H1 (cell line): ENCODE data around the gene PEX6. TPM values are rescaled to one million over a fixed set of nuclear protein-coding genes. Genes with fewer than 3 reads are reported as not detected.

ENCODE experiments used
- CTCF ChIA-PET: fragments of 300-600 bp; sonication (Branson Sonifier 250); formaldehyde crosslinking; loops from one replicate; lab custom pipeline; 2021; ENCODE audit not compliant: partially characterized antibody; lab: Charles Lee
- POLR2A ChIA-PET: fragments of 300-600 bp; sonication (Branson Sonifier 250); formaldehyde crosslinking; loops from one replicate; lab custom pipeline; 2021; ENCODE audit warnings: inconsistent platforms; ENCODE audit not compliant: partially characterized antibody; lab: Charles Lee
- DNase-seq, 2 experiments: peaks; one replicate each; pipeline versions ENCODE4 v3.0.0 to v3.0.0-alpha.2; 2010 to 2022; ENCODE audit warnings: low spot score in 2 of 2, low read depth in 1 of 2, mixed read lengths in 1 of 2
- FAIRE-seq: peaks from 2 replicates; lab custom pipeline; 2011; peaks lifted over from hg19 to GRCh38; lab: Jason Lieb, UNC
- H2AFZ ChIP-seq: 2 replicates; pipeline ENCODE4 v1.8.1; 2012; ENCODE audit warnings: low read length, inconsistent platforms
- H2AK5ac ChIP-seq: 2 replicates; pipeline ENCODE4 v1.6.1; 2013; ENCODE audit warnings: low read depth, low read length
- H2BK120ac ChIP-seq: replicated peaks from 2 replicates; pipeline ENCODE3; 2013; ENCODE audit warnings: low read depth, low read length, inconsistent platforms
- H2BK12ac ChIP-seq: 2 replicates; pipeline ENCODE4 v1.6.1; 2013; ENCODE audit warnings: low read depth, low read length
- H2BK15ac ChIP-seq: 2 replicates; pipeline ENCODE4 v1.6.1; 2013; ENCODE audit warnings: low read length
- H2BK20ac ChIP-seq: 2 replicates; pipeline ENCODE4 v1.6.1; 2013; ENCODE audit warnings: low read length
- H2BK5ac ChIP-seq: 2 replicates; pipeline ENCODE4 v1.6.1; 2013; ENCODE audit warnings: low read depth, low read length
- H3K14ac ChIP-seq: 2 replicates; pipeline ENCODE4 v1.6.1; 2013; ENCODE audit warnings: inconsistent platforms; ENCODE audit not compliant: insufficient read length
- H3K18ac ChIP-seq: 2 replicates; pipeline ENCODE4 v1.6.1; 2013; ENCODE audit warnings: low read length; ENCODE audit errors: extremely low read depth
- H3K23ac ChIP-seq: 2 replicates; pipeline ENCODE4 v1.6.1; 2013; ENCODE audit warnings: inconsistent platforms; ENCODE audit not compliant: insufficient read length
- H3K23me2 ChIP-seq: 2 replicates; pipeline ENCODE4 v1.6.1; 2013; ENCODE audit warnings: low read depth, low read length
- H3K27ac ChIP-seq: 2 replicates; pipeline ENCODE4 v1.6.1; 2011; ENCODE audit warnings: low read depth, low read length, inconsistent platforms
- H3K27me3 ChIP-seq, 4 experiments: replicated peaks in 1 of 4; 1 replicate in 1 of 4; 2 replicates in 3 of 4; pipeline versions ENCODE4 v1.6.1 to v1.8.1; 2011 to 2013; ENCODE audit warnings: low read length in 3 of 4, mild to moderate bottlenecking in 3 of 4, inconsistent platforms in 2 of 4, mixed read lengths in 2 of 4, moderate library complexity in 1 of 4; ENCODE audit not compliant: control insufficient read depth in 3 of 4, insufficient read depth in 3 of 4; ENCODE audit errors: extremely low read depth in 1 of 4
- H3K36me3 ChIP-seq, 4 experiments: 2 replicates each; pipeline versions ENCODE4 v1.6.1 to v1.8.1; 2011 to 2013; ENCODE audit warnings: mild to moderate bottlenecking in 4 of 4, low read length in 3 of 4, moderate library complexity in 2 of 4, control low read depth in 1 of 4, inconsistent platforms in 1 of 4; ENCODE audit not compliant: insufficient read depth in 4 of 4, control insufficient read depth in 2 of 4
- H3K4ac ChIP-seq: replicated peaks from 2 replicates; pipeline ENCODE3; 2013; ENCODE audit warnings: low read length, low read depth, mixed read lengths, inconsistent platforms; ENCODE audit not compliant: insufficient read length
- H3K4me1 ChIP-seq, 4 experiments: replicated peaks in 1 of 4; 1 replicate in 1 of 4; 2 replicates in 3 of 4; pipeline versions ENCODE4 v1.6.1 to v1.8.1; 2011 to 2013; ENCODE audit warnings: low read length in 3 of 4, inconsistent platforms in 2 of 4, mixed read lengths in 1 of 4; ENCODE audit not compliant: insufficient read depth in 4 of 4, control insufficient read depth in 3 of 4
- H3K4me2 ChIP-seq, 2 experiments: 2 replicates each; pipeline versions ENCODE4 v1.6.1 to v1.8.1; 2011 to 2013; ENCODE audit warnings: low read depth in 2 of 2, low read length in 2 of 2, control low read depth in 1 of 2, inconsistent platforms in 1 of 2, mild to moderate bottlenecking in 1 of 2; ENCODE audit not compliant: insufficient read depth in 1 of 2
- H3K4me3 ChIP-seq, 4 experiments: fragments of 200-600, 300-600 bp in 1 of 4; sonication (generic), shearing (Covaris generic), sonication (Bioruptor Twin) in 1 of 4; 2 replicates each; pipeline versions ENCODE4 v1.5.1 to v1.8.1; 2011 to 2016; ENCODE audit warnings: low read length in 4 of 4, low read depth in 3 of 4, control low read depth in 2 of 4, inconsistent platforms in 2 of 4, mild to moderate bottlenecking in 2 of 4, mixed read lengths in 1 of 4, moderate library complexity in 1 of 4; ENCODE audit not compliant: insufficient read depth in 2 of 4; ENCODE audit errors: extremely low read depth in 1 of 4
- H3K56ac ChIP-seq: replicated peaks from 2 replicates; pipeline ENCODE3; 2013; ENCODE audit warnings: low read depth, mild to moderate bottlenecking, mixed read lengths, low read length, inconsistent platforms; ENCODE audit not compliant: insufficient read length
- H3K79me1 ChIP-seq: 2 replicates; pipeline ENCODE4 v1.6.1; 2013; ENCODE audit warnings: low read depth, low read length, control low read depth
- H3K79me2 ChIP-seq, 2 experiments: 2 replicates each; pipeline versions ENCODE4 v1.6.1 to v1.8.1; 2012 to 2013; ENCODE audit warnings: low read length in 2 of 2, mild to moderate bottlenecking in 2 of 2, inconsistent platforms in 1 of 2; ENCODE audit not compliant: insufficient read depth in 2 of 2, control insufficient read depth in 1 of 2
- H3K9ac ChIP-seq, 4 experiments: replicated peaks in 1 of 4; 1 replicate in 1 of 4; 2 replicates in 3 of 4; pipeline versions ENCODE4 v1.6.1 to v1.8.1; 2011 to 2013; ENCODE audit warnings: low read depth in 3 of 4, low read length in 3 of 4, control low read depth in 2 of 4, mild to moderate bottlenecking in 2 of 4, moderate library complexity in 2 of 4, inconsistent platforms in 1 of 4; ENCODE audit errors: extremely low read depth in 1 of 4
- H3K9me3 ChIP-seq, 2 experiments: 2 replicates each; pipeline versions ENCODE4 v1.6.1 to v1.8.1; 2012 to 2013; ENCODE audit warnings: mild to moderate bottlenecking in 2 of 2, moderate library complexity in 2 of 2, control low read depth in 1 of 2, inconsistent platforms in 1 of 2, low read depth in 1 of 2, low read length in 1 of 2, mixed read lengths in 1 of 2; ENCODE audit not compliant: insufficient read depth in 2 of 2
- H4K20me1 ChIP-seq, 2 experiments: replicated peaks in 1 of 2; 2 replicates each; pipeline versions ENCODE3 to v1.8.1; 2011 to 2013; ENCODE audit warnings: inconsistent platforms in 2 of 2, low read length in 2 of 2, mild to moderate bottlenecking in 1 of 2; ENCODE audit not compliant: insufficient read depth in 2 of 2, control insufficient read depth in 1 of 2
- H4K5ac ChIP-seq: 2 replicates; pipeline ENCODE4 v1.6.1; 2013; ENCODE audit warnings: low read length, low read depth, mixed read lengths, inconsistent platforms; ENCODE audit not compliant: insufficient read length
- H4K8ac ChIP-seq: 2 replicates; pipeline ENCODE4 v1.8.0; 2013; ENCODE audit warnings: mild to moderate bottlenecking, moderate library complexity, low read length, inconsistent platforms; ENCODE audit not compliant: insufficient read depth; ENCODE audit errors: extremely low read depth
- H4K91ac ChIP-seq: replicated peaks from 2 replicates; pipeline ENCODE3; 2013; ENCODE audit warnings: low read length, mixed read lengths, inconsistent platforms; ENCODE audit not compliant: insufficient read length
- BACH1 ChIP-seq: IDR thresholded peaks from 2 replicates; pipeline ENCODE4 v1.6.1; 2012; ENCODE audit warnings: low read length, improper control_type of control experiment
- CBX5 ChIP-seq: fragments of 300-800, 300-1000 bp; sonication (generic); IDR thresholded peaks from 2 replicates; pipeline ENCODE4 v1.7.1; 2016; ENCODE audit warnings: antibody characterized with exemption, low read length, low read depth
- CTBP2 ChIP-seq: IDR thresholded peaks from 2 replicates; pipeline ENCODE4 v1.7.0; 2011; ENCODE audit warnings: borderline replicate concordance, mild to moderate bottlenecking, moderate library complexity, mixed read lengths, low read length; ENCODE audit not compliant: insufficient read depth, insufficient read length
- NRF1 ChIP-seq: IDR thresholded peaks from 2 replicates; pipeline ENCODE4 v1.6.1; 2011; ENCODE audit warnings: mild to moderate bottlenecking, low read depth, low read length, improper control_type of control experiment
- POLR2AphosphoS5 ChIP-seq: IDR thresholded peaks from 2 replicates; pipeline ENCODE4 v1.6.1; 2011; ENCODE audit warnings: low read depth, low read length
- POU5F1 ChIP-seq: IDR thresholded peaks from 2 replicates; pipeline ENCODE4 v1.6.1; 2011; ENCODE audit warnings: low read depth, mild to moderate bottlenecking, low read length, moderate library complexity
- RAD21 ChIP-seq, 2 experiments: IDR thresholded peaks in 1 of 2; conservative IDR thresholded peaks in 1 of 2; 2 replicates each; pipeline ENCODE4 v1.6.1; 2011; ENCODE audit warnings: low read depth in 2 of 2, low read length in 2 of 2, improper control_type of control experiment in 1 of 2, inconsistent platforms in 1 of 2, mild to moderate bottlenecking in 1 of 2, moderate library complexity in 1 of 2
- SIN3A ChIP-seq, 2 experiments: IDR thresholded peaks in 1 of 2; conservative IDR thresholded peaks in 1 of 2; 2 replicates each; pipeline ENCODE4 v1.6.1; 2011 to 2012; ENCODE audit warnings: low read length in 2 of 2, improper control_type of control experiment in 1 of 2, low read depth in 1 of 2, mild to moderate bottlenecking in 1 of 2
- SIRT6 ChIP-seq: IDR thresholded peaks from one replicate; pipeline ENCODE4 v1.7.1; 2012; ENCODE audit warnings: low read length, inconsistent platforms
- TAF1 ChIP-seq: IDR thresholded peaks from 2 replicates; pipeline ENCODE4 v1.6.1; 2011; ENCODE audit warnings: mild to moderate bottlenecking, low read depth, low read length
- ZNF274 ChIP-seq: IDR thresholded peaks from 2 replicates; pipeline ENCODE4 v1.7.0; 2012; ENCODE audit warnings: low read length, borderline replicate concordance; ENCODE audit errors: extremely low read depth
- WGBS, 2 experiments: shearing (Covaris generic) in 1 of 2; methylation state at CpG; one replicate each; pipeline versions ENCODE4 v1.1.6 to v1.1.7; 2013 to 2015; ENCODE audit warnings: low lambda C conversion rate in 2 of 2, mixed read lengths in 2 of 2, inconsistent platforms in 1 of 2, low coverage in 1 of 2, missing lambda C conversion rate in 1 of 2; ENCODE audit not compliant: insufficient replicate concordance in 2 of 2, insufficient coverage in 1 of 2, insufficient read length in 1 of 2; ENCODE audit errors: extremely low coverage in 1 of 2, missing lambda C conversion rate in 1 of 2; 5-methylcytosine and 5-hydroxymethylcytosine counted together
- polyA plus RNA-seq, 7 experiments: library from polyadenylated mRNA; depleted of rRNA in 3 of 7; stranded (reverse) in 5 of 7; unstranded in 2 of 7; fragments of >200 nt in 5 of 7; fragments of 200-250 nt in 2 of 7; gene quantifications; 1 replicate in 5 of 7; 2 replicates in 1 of 7; 4 replicates in 1 of 7; pipeline versions ENCODE4 v1.2.1 to v1.2.3, GENCODE V29; 2011 to 2013; ENCODE audit warnings: missing spikeins in 2 of 7, mixed read lengths in 2 of 7
- total RNA-seq: library from RNA; stranded (reverse); fragmentation: NEBNext Ultra II Directional; extraction: Animal tissue kit (Norgen Biotek cat#: 25700); gene quantifications from 2 replicates; pipeline ENCODE4 v1.2.1, GENCODE V29; 2021

PEX6 gene
- total and polyA plus RNA-seq, 2 of the 8 experiments (the other 6 are each of a cell fraction or from before 2014, with no cell fraction given) = 6.4 to 12.5 TPM

DNA sequence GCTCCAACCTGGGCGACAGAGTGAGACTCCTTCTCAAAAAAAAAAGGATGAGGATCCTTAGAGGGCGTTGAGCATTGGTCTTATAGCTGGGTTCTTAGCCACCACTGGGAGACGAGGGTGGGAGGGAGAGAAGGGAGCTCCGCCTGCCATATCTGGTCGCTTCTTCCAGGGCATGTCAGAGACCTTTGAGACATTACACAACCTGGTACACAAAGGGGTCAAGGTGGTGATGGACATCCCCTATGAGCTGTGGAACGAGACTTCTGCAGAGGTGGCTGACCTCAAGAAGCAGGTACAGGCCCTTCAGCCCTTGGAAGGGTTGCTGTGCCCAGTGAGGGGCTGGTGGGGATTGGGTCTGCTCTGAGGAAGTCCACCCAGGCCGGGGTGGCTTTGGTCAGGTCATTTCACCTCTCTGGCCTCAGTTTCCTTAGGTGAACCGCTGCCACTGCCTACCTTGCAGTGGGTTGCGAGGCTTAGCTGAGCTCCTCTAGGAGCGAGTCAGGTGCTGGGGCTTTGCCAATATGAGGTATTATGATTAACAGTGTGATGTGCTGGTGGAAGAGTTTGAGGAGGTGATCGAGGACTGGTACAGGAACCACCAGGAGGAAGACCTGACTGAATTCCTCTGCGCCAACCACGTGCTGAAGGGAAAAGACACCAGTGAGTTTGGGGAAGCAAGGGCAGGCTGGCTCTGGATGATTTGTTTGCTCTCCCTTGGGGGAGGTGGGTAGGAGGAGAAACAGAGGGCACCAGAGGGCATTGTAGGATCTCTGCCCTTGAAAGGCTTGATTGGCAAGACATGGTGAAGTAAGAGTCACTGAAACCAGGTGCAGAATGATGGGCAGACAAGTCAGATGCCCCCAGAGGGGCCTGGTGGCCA is 41.2 kb downstream of the PEX6 start:
- H3K56ac ChIP-seq = no peak overlapping the region
- peaks cover 3 to 44% (median 23%) of the 10 kb centered on the region in 4 experiments; a peak in 7 of 8 replicates for H3K36me3 ChIP-seq
- H2BK20ac ChIP-seq = no peak overlapping the region
- no peaks in the 10 kb centered on the region for H3K9me3 ChIP-seq
- H3K23me2 ChIP-seq = no peaks in the 10 kb centered on the region
- DNase-seq (no peak), FAIRE-seq (no peak)
- CTCF ChIA-PET = interaction anchor here (0.6 to 1.6 kb wide), 7 partner anchors 11 to 550 kb away, joined by 3 to 7 read pairs (median 3); no protein-coding TSS in a partner anchor
- no peak overlapping the region for H3K18ac ChIP-seq
- no peak overlapping the region for H2AFZ ChIP-seq
- no peak overlapping the region for H3K14ac ChIP-seq
- H2BK120ac ChIP-seq = no peak overlapping the region
- no peak overlapping the region for H3K4ac ChIP-seq
- H3K79me2 ChIP-seq = peaks cover 0 to 23% of the 10 kb centered on the region in 2 experiments; a peak in 3 of 4 replicates
- H2BK12ac ChIP-seq = no peak overlapping the region
- H4K8ac ChIP-seq = no peak overlapping the region
- H4K5ac ChIP-seq = no peak overlapping the region
- H2AK5ac ChIP-seq = no peak overlapping the region
- no peak overlapping the region for H3K27ac ChIP-seq
- no peak overlapping the region for H3K4me3 ChIP-seq
- no peak overlapping the region for H3K9ac ChIP-seq
- POLR2A ChIA-PET = interaction anchor here (1.1 to 2.2 kb wide), 4 partner anchors 9 to 205 kb away, joined by 4 to 13 read pairs (median 6); partner anchors contain the start of genes CNPY3 and PPP2R5D
- H2BK5ac ChIP-seq = no peak overlapping the region
- H3K79me1 ChIP-seq = peaks cover 7% of the 10 kb centered on the region; the same call in 1 of the 2 replicates
- H3K4me2 ChIP-seq = no peak overlapping the region
- no peak overlapping the region for H3K23ac ChIP-seq
- H4K91ac ChIP-seq = no peak overlapping the region
- H4K20me1 ChIP-seq = peaks cover 0 to 5% of the 10 kb centered on the region in 2 experiments
- H2BK15ac ChIP-seq = no peak overlapping the region
- H3K27me3 ChIP-seq = no peaks in the 10 kb centered on the region
- WGBS, 2 experiments = 89% methylated on average over 13 of the region's 13 CpGs; no CpG with 5 or more reads in 1 of the 2 experiments
- peaks cover 0 to 6% (median 1%) of the 10 kb centered on the region in 4 experiments; a peak in 4 of 7 replicates for H3K4me1 ChIP-seq
- no peak for TF ChIP-seq ZNF274
- no peak for TF ChIP-seq POU5F1
- TF ChIP-seq SIN3A (conservative IDR thresholded peaks at IDR 0.05 in 1 of 2, IDR thresholded peaks at IDR 0.05 in 1 of 2; ENCODE audit: low read depth in 1 of 2, low read length in 2 of 2) = no peak
- no peak for TF ChIP-seq NRF1
- no peak for TF ChIP-seq SIRT6
- TF ChIP-seq RAD21 (IDR thresholded peaks at IDR 0.05 in 1 of 2, conservative IDR thresholded peaks at IDR 0.05 in 1 of 2; ENCODE audit: low read depth in 2 of 2, low read length in 2 of 2) = no peak
- TF ChIP-seq POLR2AphosphoS5 = no peak
- no peak for TF ChIP-seq TAF1
- TF ChIP-seq CBX5 = no peak
- no peak for TF ChIP-seq CTBP2
- TF ChIP-seq BACH1 = no peak
